Lower leg skin (tissue), 4 donors: ENCODE data around the gene PHOSPHO2. TPM values are rescaled to one million over a fixed set of nuclear protein-coding genes. Genes with fewer than 3 reads are reported as not detected.
A peak's percentile ranks its signal among the peaks of the same experiment; 100 is the strongest.
"Not testable (repeated sequence)": the region's sequence is repeated elsewhere in the genome, so short reads cannot be mapped to it uniquely, and the experiment has no call there.

Experiments used
- DNase-seq, 2 donors: peaks; one replicate each; pipeline ENCODE4 v3.0.0-alpha.2; 2019; ENCODE audit warnings: low spot score in 2 of 2
- H3K4me3 ChIP-seq: fragments of 200-600 bp; sonication (generic); 2 replicates; pipeline ENCODE4 v1.5.1; 2017; ENCODE audit warnings: mild to moderate bottlenecking, low read depth; ENCODE audit not compliant: poor library complexity, severe bottlenecking
- POLR2A ChIP-seq, 2 donors: fragments of 450-650 bp; IDR thresholded peaks; one replicate each; pipeline ENCODE4 v1.6.1; 2016 to 2017; ENCODE audit warnings: antibody characterized with exemption in 2 of 2, mild to moderate bottlenecking in 1 of 2, moderate library complexity in 1 of 2
- whole genome bisulfite sequencing, 2 donors: methylation state at CpG; one replicate each; pipeline ENCODE4 v1.1.5; 2018; 5-methylcytosine and 5-hydroxymethylcytosine counted together
- intact Hi-C: fragments of 100-400 bp; cut with DNase I; formaldehyde crosslinking; loops from one replicate; pipeline ENCODE4 v1.15.0; 2023; ENCODE audit warnings: low total_unique reads
- total RNA-seq, 4 donors: library from RNA; depleted of rRNA; stranded (reverse); fragments of >200 nt; gene quantifications; one replicate each; pipeline ENCODE4 v1.1.0, GENCODE V29; 2016
- TF ChIP-seq, protein P1 (sequence below), 3 donors: fragments of 450-650 bp; IDR thresholded peaks; one replicate each; pipeline ENCODE4 v1.5.1; 2016; ENCODE audit warnings: antibody characterized with exemption in 3 of 3, mild to moderate bottlenecking in 3 of 3, moderate library complexity in 2 of 3

The PHOSPHO2 gene
- total RNA-seq, 4 donors from 2014 or later = 2.7 to 7.6 (median 4.4) TPM

DNA sequence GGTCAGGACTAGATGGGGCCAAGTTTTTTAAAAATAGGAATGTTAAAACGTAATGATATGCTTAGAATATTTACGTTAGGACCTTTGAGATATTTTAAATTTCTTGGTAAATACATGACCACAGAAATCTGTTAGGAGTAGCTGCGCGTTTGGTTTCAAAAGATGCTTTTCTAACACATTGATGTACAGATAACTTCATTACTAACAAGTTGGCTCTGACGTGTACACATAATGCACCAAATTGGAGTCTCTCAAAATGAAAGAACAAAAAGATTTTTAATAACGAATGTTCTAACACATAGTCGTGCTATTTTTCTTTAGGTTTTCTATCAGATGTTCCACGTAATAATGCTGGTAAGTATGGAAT, 608 bp downstream of the PHOSPHO2 start:
- 24 to 27% methylated on average over 8 of the region's 8 CpGs for WGBS, 2 donors
- TF ChIP-seq POLR2A (IDR thresholded peaks at IDR 0.05) = no peak
- TF ChIP-seq, protein P1, sequence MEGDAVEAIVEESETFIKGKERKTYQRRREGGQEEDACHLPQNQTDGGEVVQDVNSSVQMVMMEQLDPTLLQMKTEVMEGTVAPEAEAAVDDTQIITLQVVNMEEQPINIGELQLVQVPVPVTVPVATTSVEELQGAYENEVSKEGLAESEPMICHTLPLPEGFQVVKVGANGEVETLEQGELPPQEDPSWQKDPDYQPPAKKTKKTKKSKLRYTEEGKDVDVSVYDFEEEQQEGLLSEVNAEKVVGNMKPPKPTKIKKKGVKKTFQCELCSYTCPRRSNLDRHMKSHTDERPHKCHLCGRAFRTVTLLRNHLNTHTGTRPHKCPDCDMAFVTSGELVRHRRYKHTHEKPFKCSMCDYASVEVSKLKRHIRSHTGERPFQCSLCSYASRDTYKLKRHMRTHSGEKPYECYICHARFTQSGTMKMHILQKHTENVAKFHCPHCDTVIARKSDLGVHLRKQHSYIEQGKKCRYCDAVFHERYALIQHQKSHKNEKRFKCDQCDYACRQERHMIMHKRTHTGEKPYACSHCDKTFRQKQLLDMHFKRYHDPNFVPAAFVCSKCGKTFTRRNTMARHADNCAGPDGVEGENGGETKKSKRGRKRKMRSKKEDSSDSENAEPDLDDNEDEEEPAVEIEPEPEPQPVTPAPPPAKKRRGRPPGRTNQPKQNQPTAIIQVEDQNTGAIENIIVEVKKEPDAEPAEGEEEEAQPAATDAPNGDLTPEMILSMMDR (IDR thresholded peaks at IDR 0.05) = no peak

DNA sequence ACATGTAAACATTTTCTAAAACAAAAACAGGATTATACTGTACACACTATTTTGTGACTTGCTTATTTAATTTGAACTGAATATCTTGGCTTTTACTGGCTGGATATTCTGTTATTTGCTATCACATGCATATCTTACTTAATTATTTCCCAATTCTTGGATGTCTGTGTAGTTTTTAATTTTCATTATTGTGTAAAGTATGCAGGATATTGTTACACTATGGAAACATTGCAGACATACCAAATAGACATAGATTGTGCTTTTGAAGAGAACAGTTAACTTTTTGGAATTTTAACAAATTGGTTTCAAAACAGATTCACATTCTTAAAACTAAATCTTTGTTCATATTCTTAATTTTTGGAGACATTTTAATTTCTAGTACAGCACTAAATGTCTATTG, 2.1 kb downstream of the PHOSPHO2 start:
- no peak for TF ChIP-seq POLR2A (IDR thresholded peaks at IDR 0.05)
- TF ChIP-seq, protein P1 (IDR thresholded peaks at IDR 0.05) = no peak
- intact Hi-C loops = no loop called here
- DNase-seq = no peak

More for the DNA sequence above, 608 bp downstream of the PHOSPHO2 start:
- no peak for DNase-seq
- intact Hi-C loops = no loop called here
- H3K4me3 ChIP-seq = peak overlapping the region; percentile 77

DNA sequence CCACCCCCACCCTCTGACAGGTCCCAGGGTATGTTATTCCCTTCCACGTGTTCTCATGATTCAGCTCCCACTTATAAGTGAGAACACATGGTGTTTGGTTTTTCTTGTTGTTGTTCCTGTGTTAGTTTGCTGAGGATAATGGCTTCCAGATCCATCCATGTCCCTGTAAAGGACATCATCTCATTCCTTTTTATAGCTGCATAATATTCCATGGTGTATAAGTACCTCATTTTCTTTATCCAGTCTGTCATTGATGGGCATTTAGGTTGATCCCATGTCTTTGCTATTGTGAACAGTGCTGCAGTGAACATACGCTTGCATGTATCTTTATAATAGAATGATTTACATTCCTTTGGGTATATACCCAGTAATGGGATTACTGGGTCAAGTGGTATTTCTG, 4.9 kb downstream of the PHOSPHO2 start:
- H3K4me3 ChIP-seq, intact Hi-C loops, DNase-seq: not testable (repeated sequence)
- WGBS, 2 donors = 80 to 82% methylated on average over 2 of the region's 2 CpGs

More for the DNA sequence above, 2.1 kb downstream of the PHOSPHO2 start:
- H3K4me3 ChIP-seq = no peak overlapping the region

DNA sequence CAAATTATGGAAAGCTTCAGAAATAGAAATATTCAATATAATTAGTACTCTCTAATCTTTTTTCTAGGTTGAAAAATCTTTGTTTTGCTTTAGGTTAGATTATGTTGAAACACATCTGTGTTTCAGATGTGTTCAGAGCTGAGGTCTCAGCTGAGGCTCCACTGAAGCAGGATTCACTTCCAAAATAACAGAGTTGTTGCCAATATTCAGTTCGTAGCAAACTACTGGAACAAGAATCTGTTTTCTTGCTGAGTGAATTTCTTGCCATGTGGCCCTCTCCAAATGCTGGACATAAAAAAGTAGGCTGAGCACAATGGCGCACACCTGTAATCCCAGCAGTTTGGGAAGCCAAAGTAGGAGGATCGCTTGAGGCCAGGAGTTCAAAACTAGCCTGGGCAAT, 8.7 kb downstream of the PHOSPHO2 start:
- DNase-seq = no peak
- intact Hi-C loops = no loop called here

DNA sequence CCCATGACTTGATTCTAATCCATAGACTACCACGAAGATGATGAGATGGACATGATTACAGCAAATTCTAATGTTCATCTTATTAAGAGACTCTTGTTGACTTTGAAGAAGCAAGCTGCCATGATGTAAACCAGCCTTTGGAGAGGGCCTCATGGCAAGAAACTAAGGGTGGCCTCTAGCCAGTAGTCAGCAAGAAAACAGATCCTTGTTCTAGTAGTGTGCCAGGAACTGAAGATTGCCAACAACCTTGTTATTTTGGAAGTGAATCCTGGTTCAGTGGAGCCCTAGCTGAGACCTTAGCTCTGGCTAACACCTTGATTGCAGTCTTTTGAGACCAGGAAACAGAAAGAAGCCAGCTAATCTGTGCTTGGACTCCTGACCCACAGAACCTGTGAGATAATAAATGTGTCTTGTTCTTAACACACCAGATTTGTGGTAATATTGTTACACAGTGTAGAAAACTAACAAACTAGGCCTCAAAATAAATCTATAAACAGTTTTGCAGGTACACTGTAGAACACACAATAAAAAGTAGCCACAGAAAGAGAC, 10.0 kb downstream of the PHOSPHO2 start:
- DNase-seq = no peak
- intact Hi-C loops = no loop called here
- TF ChIP-seq, protein P1 (IDR thresholded peaks at IDR 0.05) = no peak
- TF ChIP-seq POLR2A (IDR thresholded peaks at IDR 0.05) = no peak
- WGBS, 2 donors = 71 to 74% methylated on average over 1 of the region's 1 CpG
- no peak overlapping the region for H3K4me3 ChIP-seq

More for the DNA sequence above, 8.7 kb downstream of the PHOSPHO2 start:
- TF ChIP-seq, protein P1 (IDR thresholded peaks at IDR 0.05) = no peak
- no peak for TF ChIP-seq POLR2A (IDR thresholded peaks at IDR 0.05)
- WGBS, 2 donors = 60 to 78% methylated on average over 3 of the region's 3 CpGs
- H3K4me3 ChIP-seq = no peak overlapping the region

DNA sequence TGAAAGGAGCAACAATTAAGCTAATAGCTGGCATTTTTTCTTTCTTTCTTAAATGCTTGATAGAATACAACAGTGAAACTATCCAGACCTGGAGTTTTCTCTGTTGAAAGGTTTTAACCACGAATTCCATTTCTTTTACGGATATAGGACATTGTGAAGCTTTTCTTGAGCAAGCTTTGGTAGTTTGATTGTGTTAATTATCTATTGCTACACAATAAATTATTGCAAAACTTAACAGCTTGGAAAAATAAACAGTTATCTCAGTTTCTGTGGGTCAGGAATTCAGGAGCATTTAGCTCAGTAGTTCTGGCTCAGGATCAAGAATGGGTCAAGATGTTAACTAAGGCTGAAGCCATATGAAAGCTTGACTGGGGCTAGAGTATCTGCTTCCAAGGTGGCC, 11.7 kb downstream of the PHOSPHO2 start:
- 70 to 73% methylated on average over 2 of the region's 2 CpGs for WGBS, 2 donors
- intact Hi-C loops = no loop called here

More for the DNA sequence above, 11.7 kb downstream of the PHOSPHO2 start:
- H3K4me3 ChIP-seq = no peak overlapping the region
- no peak for TF ChIP-seq POLR2A (IDR thresholded peaks at IDR 0.05)
- TF ChIP-seq, protein P1 (IDR thresholded peaks at IDR 0.05) = no peak
- DNase-seq = no peak
